H1 (cell line): Measurements from ENCODE around the gene ATP9B. TPM values are rescaled to one million over a fixed set of nuclear protein-coding genes. Genes with fewer than 3 reads are reported as not detected.

Experiments used
- CTCF ChIA-PET: fragments of 300-600 bp; sonication (Branson Sonifier 250); formaldehyde crosslinking; loops from one replicate; lab custom pipeline; 2021; ENCODE audit not compliant: partially characterized antibody; lab: Charles Lee
- POLR2A ChIA-PET: fragments of 300-600 bp; sonication (Branson Sonifier 250); formaldehyde crosslinking; loops from one replicate; lab custom pipeline; 2021; ENCODE audit warnings: inconsistent platforms; ENCODE audit not compliant: partially characterized antibody; lab: Charles Lee
- DNase-seq, 2 experiments: peaks; one replicate each; pipeline versions ENCODE4 v3.0.0 to v3.0.0-alpha.2; 2010 to 2022; ENCODE audit warnings: low spot score in 2 of 2, low read depth in 1 of 2, mixed read lengths in 1 of 2
- FAIRE-seq: peaks from 2 replicates; lab custom pipeline; 2011; peaks lifted over from hg19 to GRCh38; lab: Jason Lieb, UNC
- H2AFZ ChIP-seq: 2 replicates; pipeline ENCODE4 v1.8.1; 2012; ENCODE audit warnings: low read length, inconsistent platforms
- H2AK5ac ChIP-seq: 2 replicates; pipeline ENCODE4 v1.6.1; 2013; ENCODE audit warnings: low read depth, low read length
- H2BK120ac ChIP-seq: replicated peaks from 2 replicates; pipeline ENCODE3; 2013; ENCODE audit warnings: low read depth, low read length, inconsistent platforms
- H2BK12ac ChIP-seq: 2 replicates; pipeline ENCODE4 v1.6.1; 2013; ENCODE audit warnings: low read depth, low read length
- H2BK15ac ChIP-seq: 2 replicates; pipeline ENCODE4 v1.6.1; 2013; ENCODE audit warnings: low read length
- H2BK20ac ChIP-seq: 2 replicates; pipeline ENCODE4 v1.6.1; 2013; ENCODE audit warnings: low read length
- H2BK5ac ChIP-seq: 2 replicates; pipeline ENCODE4 v1.6.1; 2013; ENCODE audit warnings: low read depth, low read length
- H3K14ac ChIP-seq: 2 replicates; pipeline ENCODE4 v1.6.1; 2013; ENCODE audit warnings: inconsistent platforms; ENCODE audit not compliant: insufficient read length
- H3K18ac ChIP-seq: 2 replicates; pipeline ENCODE4 v1.6.1; 2013; ENCODE audit warnings: low read length; ENCODE audit errors: extremely low read depth
- H3K23ac ChIP-seq: 2 replicates; pipeline ENCODE4 v1.6.1; 2013; ENCODE audit warnings: inconsistent platforms; ENCODE audit not compliant: insufficient read length
- H3K23me2 ChIP-seq: 2 replicates; pipeline ENCODE4 v1.6.1; 2013; ENCODE audit warnings: low read depth, low read length
- H3K27ac ChIP-seq: 2 replicates; pipeline ENCODE4 v1.6.1; 2011; ENCODE audit warnings: low read depth, low read length, inconsistent platforms
- H3K27me3 ChIP-seq, 4 experiments: replicated peaks in 1 of 4; 1 replicate in 1 of 4; 2 replicates in 3 of 4; pipeline versions ENCODE4 v1.6.1 to v1.8.1; 2011 to 2013; ENCODE audit warnings: low read length in 3 of 4, mild to moderate bottlenecking in 3 of 4, inconsistent platforms in 2 of 4, mixed read lengths in 2 of 4, moderate library complexity in 1 of 4; ENCODE audit not compliant: control insufficient read depth in 3 of 4, insufficient read depth in 3 of 4; ENCODE audit errors: extremely low read depth in 1 of 4
- H3K36me3 ChIP-seq, 4 experiments: 2 replicates each; pipeline versions ENCODE4 v1.6.1 to v1.8.1; 2011 to 2013; ENCODE audit warnings: mild to moderate bottlenecking in 4 of 4, low read length in 3 of 4, moderate library complexity in 2 of 4, control low read depth in 1 of 4, inconsistent platforms in 1 of 4; ENCODE audit not compliant: insufficient read depth in 4 of 4, control insufficient read depth in 2 of 4
- H3K4ac ChIP-seq: replicated peaks from 2 replicates; pipeline ENCODE3; 2013; ENCODE audit warnings: low read length, low read depth, mixed read lengths, inconsistent platforms; ENCODE audit not compliant: insufficient read length
- H3K4me1 ChIP-seq, 4 experiments: replicated peaks in 1 of 4; 1 replicate in 1 of 4; 2 replicates in 3 of 4; pipeline versions ENCODE4 v1.6.1 to v1.8.1; 2011 to 2013; ENCODE audit warnings: low read length in 3 of 4, inconsistent platforms in 2 of 4, mixed read lengths in 1 of 4; ENCODE audit not compliant: insufficient read depth in 4 of 4, control insufficient read depth in 3 of 4
- H3K4me2 ChIP-seq, 2 experiments: 2 replicates each; pipeline versions ENCODE4 v1.6.1 to v1.8.1; 2011 to 2013; ENCODE audit warnings: low read depth in 2 of 2, low read length in 2 of 2, control low read depth in 1 of 2, inconsistent platforms in 1 of 2, mild to moderate bottlenecking in 1 of 2; ENCODE audit not compliant: insufficient read depth in 1 of 2
- H3K4me3 ChIP-seq, 4 experiments: fragments of 200-600, 300-600 bp in 1 of 4; sonication (generic), shearing (Covaris generic), sonication (Bioruptor Twin) in 1 of 4; 2 replicates each; pipeline versions ENCODE4 v1.5.1 to v1.8.1; 2011 to 2016; ENCODE audit warnings: low read length in 4 of 4, low read depth in 3 of 4, control low read depth in 2 of 4, inconsistent platforms in 2 of 4, mild to moderate bottlenecking in 2 of 4, mixed read lengths in 1 of 4, moderate library complexity in 1 of 4; ENCODE audit not compliant: insufficient read depth in 2 of 4; ENCODE audit errors: extremely low read depth in 1 of 4
- H3K56ac ChIP-seq: replicated peaks from 2 replicates; pipeline ENCODE3; 2013; ENCODE audit warnings: low read depth, mild to moderate bottlenecking, mixed read lengths, low read length, inconsistent platforms; ENCODE audit not compliant: insufficient read length
- H3K79me1 ChIP-seq: 2 replicates; pipeline ENCODE4 v1.6.1; 2013; ENCODE audit warnings: low read depth, low read length, control low read depth
- H3K79me2 ChIP-seq, 2 experiments: 2 replicates each; pipeline versions ENCODE4 v1.6.1 to v1.8.1; 2012 to 2013; ENCODE audit warnings: low read length in 2 of 2, mild to moderate bottlenecking in 2 of 2, inconsistent platforms in 1 of 2; ENCODE audit not compliant: insufficient read depth in 2 of 2, control insufficient read depth in 1 of 2
- H3K9ac ChIP-seq, 4 experiments: replicated peaks in 1 of 4; 1 replicate in 1 of 4; 2 replicates in 3 of 4; pipeline versions ENCODE4 v1.6.1 to v1.8.1; 2011 to 2013; ENCODE audit warnings: low read depth in 3 of 4, low read length in 3 of 4, control low read depth in 2 of 4, mild to moderate bottlenecking in 2 of 4, moderate library complexity in 2 of 4, inconsistent platforms in 1 of 4; ENCODE audit errors: extremely low read depth in 1 of 4
- H3K9me3 ChIP-seq, 2 experiments: 2 replicates each; pipeline versions ENCODE4 v1.6.1 to v1.8.1; 2012 to 2013; ENCODE audit warnings: mild to moderate bottlenecking in 2 of 2, moderate library complexity in 2 of 2, control low read depth in 1 of 2, inconsistent platforms in 1 of 2, low read depth in 1 of 2, low read length in 1 of 2, mixed read lengths in 1 of 2; ENCODE audit not compliant: insufficient read depth in 2 of 2
- H4K20me1 ChIP-seq, 2 experiments: replicated peaks in 1 of 2; 2 replicates each; pipeline versions ENCODE3 to v1.8.1; 2011 to 2013; ENCODE audit warnings: inconsistent platforms in 2 of 2, low read length in 2 of 2, mild to moderate bottlenecking in 1 of 2; ENCODE audit not compliant: insufficient read depth in 2 of 2, control insufficient read depth in 1 of 2
- H4K5ac ChIP-seq: 2 replicates; pipeline ENCODE4 v1.6.1; 2013; ENCODE audit warnings: low read length, low read depth, mixed read lengths, inconsistent platforms; ENCODE audit not compliant: insufficient read length
- H4K8ac ChIP-seq: 2 replicates; pipeline ENCODE4 v1.8.0; 2013; ENCODE audit warnings: mild to moderate bottlenecking, moderate library complexity, low read length, inconsistent platforms; ENCODE audit not compliant: insufficient read depth; ENCODE audit errors: extremely low read depth
- H4K91ac ChIP-seq: replicated peaks from 2 replicates; pipeline ENCODE3; 2013; ENCODE audit warnings: low read length, mixed read lengths, inconsistent platforms; ENCODE audit not compliant: insufficient read length
- CHD2 ChIP-seq: IDR thresholded peaks from 2 replicates; pipeline ENCODE4 v1.6.1; 2012; ENCODE audit warnings: low read length, improper control_type of control experiment
- EZH2 ChIP-seq: fragments of 200-600 bp; sonication (generic); IDR thresholded peaks from 2 replicates; pipeline ENCODE4 v1.7.1; 2012; ENCODE audit warnings: low read depth, mild to moderate bottlenecking, moderate library complexity, low read length, inconsistent platforms; ENCODE audit not compliant: severe bottlenecking
- FOSL1 ChIP-seq: IDR thresholded peaks from 2 replicates; pipeline ENCODE4 v1.6.1; 2011; ENCODE audit warnings: mild to moderate bottlenecking, low read depth, low read length, moderate library complexity; ENCODE audit not compliant: insufficient read depth
- HDAC2 ChIP-seq, 2 experiments: fragments of 300-600 bp in 1 of 2; sonication (generic) in 1 of 2; IDR thresholded peaks; 2 replicates each; pipeline ENCODE4 v1.6.1; 2011 to 2012; ENCODE audit warnings: low read depth in 2 of 2, low read length in 2 of 2, mild to moderate bottlenecking in 2 of 2, moderate library complexity in 2 of 2, borderline replicate concordance in 1 of 2, inconsistent platforms in 1 of 2
- HDAC6 ChIP-seq: IDR thresholded peaks from one replicate; pipeline ENCODE4 v1.7.1; 2012; ENCODE audit warnings: low read depth, mild to moderate bottlenecking, inconsistent platforms, low read length, moderate library complexity
- KDM4A ChIP-seq: IDR thresholded peaks from one replicate; pipeline ENCODE4 v1.7.1; 2012; ENCODE audit warnings: low read depth, mild to moderate bottlenecking, moderate library complexity, low read length, inconsistent platforms; ENCODE audit not compliant: severe bottlenecking
- NANOG ChIP-seq: IDR thresholded peaks from 2 replicates; pipeline ENCODE4 v1.6.1; 2011; ENCODE audit warnings: low read length, low read depth, mild to moderate bottlenecking, inconsistent platforms; ENCODE audit not compliant: insufficient read depth, poor library complexity, severe bottlenecking
- POLR2A ChIP-seq, 2 experiments: IDR thresholded peaks; 1 replicate in 1 of 2; 2 replicates in 1 of 2; pipeline ENCODE4 v1.6.1; 2011; ENCODE audit warnings: low read depth in 2 of 2, low read length in 2 of 2, mild to moderate bottlenecking in 2 of 2; ENCODE audit errors: control extremely low read depth in 1 of 2
- RAD21 ChIP-seq, 2 experiments: IDR thresholded peaks in 1 of 2; conservative IDR thresholded peaks in 1 of 2; 2 replicates each; pipeline ENCODE4 v1.6.1; 2011; ENCODE audit warnings: low read depth in 2 of 2, low read length in 2 of 2, improper control_type of control experiment in 1 of 2, inconsistent platforms in 1 of 2, mild to moderate bottlenecking in 1 of 2, moderate library complexity in 1 of 2
- SAP30 ChIP-seq: fragments of 300-600 bp; sonication (generic); IDR thresholded peaks from 2 replicates; pipeline ENCODE4 v1.7.1; 2012; ENCODE audit warnings: low read length, moderate library complexity, mild to moderate bottlenecking, inconsistent platforms; ENCODE audit not compliant: insufficient read depth, insufficient replicate concordance
- SP4 ChIP-seq: IDR thresholded peaks from 2 replicates; pipeline ENCODE4 v1.6.1; 2012; ENCODE audit warnings: low read length, inconsistent platforms
- TAF1 ChIP-seq: IDR thresholded peaks from 2 replicates; pipeline ENCODE4 v1.6.1; 2011; ENCODE audit warnings: mild to moderate bottlenecking, low read depth, low read length
- TBP ChIP-seq: IDR thresholded peaks from 2 replicates; pipeline ENCODE4 v1.6.1; 2011; ENCODE audit warnings: low read depth, low read length, improper control_type of control experiment
- TEAD4 ChIP-seq: IDR thresholded peaks from 2 replicates; pipeline ENCODE4 v1.6.1; 2012; ENCODE audit warnings: low read depth, low read length, inconsistent platforms, mixed read lengths
- YY1 ChIP-seq: IDR thresholded peaks from 2 replicates; pipeline ENCODE4 v1.6.1; 2011; ENCODE audit warnings: low read depth, mild to moderate bottlenecking, low read length
- WGBS, 2 experiments: shearing (Covaris generic) in 1 of 2; methylation state at CpG; one replicate each; pipeline versions ENCODE4 v1.1.6 to v1.1.7; 2013 to 2015; ENCODE audit warnings: low lambda C conversion rate in 2 of 2, mixed read lengths in 2 of 2, inconsistent platforms in 1 of 2, low coverage in 1 of 2, missing lambda C conversion rate in 1 of 2; ENCODE audit not compliant: insufficient replicate concordance in 2 of 2, insufficient coverage in 1 of 2, insufficient read length in 1 of 2; ENCODE audit errors: extremely low coverage in 1 of 2, missing lambda C conversion rate in 1 of 2; 5-methylcytosine and 5-hydroxymethylcytosine counted together
- polyA plus RNA-seq, 7 experiments: library from polyadenylated mRNA; depleted of rRNA in 3 of 7; stranded (reverse) in 5 of 7; unstranded in 2 of 7; fragments of >200 nt in 5 of 7; fragments of 200-250 nt in 2 of 7; gene quantifications; 1 replicate in 5 of 7; 2 replicates in 1 of 7; 4 replicates in 1 of 7; pipeline versions ENCODE4 v1.2.1 to v1.2.3, GENCODE V29; 2011 to 2013; ENCODE audit warnings: missing spikeins in 2 of 7, mixed read lengths in 2 of 7
- total RNA-seq: library from RNA; stranded (reverse); fragmentation: NEBNext Ultra II Directional; extraction: Animal tissue kit (Norgen Biotek cat#: 25700); gene quantifications from 2 replicates; pipeline ENCODE4 v1.2.1, GENCODE V29; 2021

Gene ATP9B
- total and polyA plus RNA-seq, 2 of the 8 experiments (the other 6 are each of a cell fraction or from before 2014, with no cell fraction given), result 15.1 to 21.7 TPM

GRCh38 chr18:79118797-79119196 lies 49.6 kb downstream of the ATP9B start:
- H2BK20ac ChIP-seq, result no peak overlapping the region
- no peaks in the 10 kb centered on the region for H3K9me3 ChIP-seq
- no peak overlapping the region for H2BK5ac ChIP-seq
- 93% methylated on average over 5 of the region's 5 CpGs; no CpG with 5 or more reads in 1 of the 2 experiments for WGBS, 2 experiments
- no peak for DNase-seq
- H3K4ac ChIP-seq, result no peak overlapping the region
- H3K27ac ChIP-seq, result no peak overlapping the region
- H3K4me3 ChIP-seq, result no peak overlapping the region
- H2BK120ac ChIP-seq, result no peak overlapping the region
- no peak overlapping the region for H3K9ac ChIP-seq
- CTCF ChIA-PET, result interaction anchor here (0.6 kb wide), 1 partner anchor 8 kb away, joined by 4 read pairs; no protein-coding TSS in a partner anchor
- H3K23me2 ChIP-seq, result no peaks in the 10 kb centered on the region
- no peak overlapping the region for H4K91ac ChIP-seq
- no peaks in the 10 kb centered on the region for H3K4me1 ChIP-seq
- no peak overlapping the region for H2BK15ac ChIP-seq
- POLR2A ChIA-PET, result no interaction called here
- H3K79me1 ChIP-seq, result no peaks in the 10 kb centered on the region
- no peaks in the 10 kb centered on the region for H3K79me2 ChIP-seq
- H2BK12ac ChIP-seq, result no peak overlapping the region
- H4K8ac ChIP-seq, result no peak overlapping the region
- H3K4me2 ChIP-seq, result no peak overlapping the region
- H4K20me1 ChIP-seq, result no peaks in the 10 kb centered on the region
- H2AK5ac ChIP-seq, result no peak overlapping the region
- H3K14ac ChIP-seq, result no peak overlapping the region
- FAIRE-seq, result no peak
- no peak overlapping the region for H3K23ac ChIP-seq
- H3K56ac ChIP-seq, result no peak overlapping the region
- no peak overlapping the region for H3K18ac ChIP-seq
- H3K36me3 ChIP-seq, result peaks cover 0 to 5% (median 0%) of the 10 kb centered on the region in 4 experiments; a peak in 1 of 8 replicates
- H3K27me3 ChIP-seq, result no peaks in the 10 kb centered on the region
- H4K5ac ChIP-seq, result no peak overlapping the region
- H2AFZ ChIP-seq, result no peak overlapping the region
- TF ChIP-seq POLR2A (IDR thresholded peaks at IDR 0.05; ENCODE audit: control extremely low read depth in 1 of 2, low read depth in 2 of 2, low read length in 2 of 2), result no peak
- no peak for TF ChIP-seq YY1
- TF ChIP-seq CHD2, result no peak
- TF ChIP-seq NANOG, result no peak
- no peak for TF ChIP-seq TBP
- TF ChIP-seq SP4, result no peak
- TF ChIP-seq TAF1, result no peak
- TF ChIP-seq SAP30, result no peak
- TF ChIP-seq KDM4A, result no peak
- TF ChIP-seq HDAC6, result no peak
- no peak for TF ChIP-seq EZH2
- no peak for TF ChIP-seq RAD21 (IDR thresholded peaks at IDR 0.05 in 1 of 2, conservative IDR thresholded peaks at IDR 0.05 in 1 of 2; ENCODE audit: low read depth in 2 of 2, low read length in 2 of 2)
- no peak for TF ChIP-seq TEAD4
- TF ChIP-seq FOSL1, result no peak
- TF ChIP-seq HDAC2 (IDR thresholded peaks at IDR 0.05; ENCODE audit: borderline replicate concordance in 1 of 2, low read depth in 2 of 2, low read length in 2 of 2), result no peak
